HG03342 (cell line): ENCODE measurements around the gene CDKL5.

Source experiments
- ATAC-seq: cut with Tn5 transposase; IDR thresholded peaks from one replicate; pipeline ENCODE4 v1.9.1; 2021; ENCODE audit warnings: mild to moderate bottlenecking, moderate library complexity; ENCODE audit not compliant: unreplicated experiment

Gene CDKL5

GRCh38 chrX:18455384-18455783 lies 30.0 kb downstream of the CDKL5 start:
- ATAC-seq: no peak

- ATAC-seq: no peak
Observed at GRCh38 chrX:18457000-18457399, 31.6 kb downstream of the CDKL5 start.

DNA sequence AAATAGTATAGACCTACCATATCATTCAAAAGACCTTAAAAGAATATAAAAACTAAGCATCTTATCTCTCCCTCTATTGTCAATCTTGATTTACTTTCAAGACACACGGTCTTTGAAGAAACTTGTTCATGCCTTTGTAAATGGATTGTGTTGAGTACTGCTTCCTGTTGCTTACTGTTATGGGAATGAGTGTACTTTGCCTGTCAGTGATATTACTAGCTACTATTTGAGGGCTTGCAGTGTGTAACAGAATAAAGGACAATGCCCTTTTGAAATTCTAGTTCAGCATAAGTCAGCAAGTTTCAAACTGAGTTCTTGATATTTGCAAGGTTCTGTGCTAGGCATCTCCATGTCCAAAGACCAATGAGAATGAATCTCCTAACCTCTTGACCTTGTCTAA lies 36.0 kb downstream of the CDKL5 start:
- ATAC-seq: no peak

DNA sequence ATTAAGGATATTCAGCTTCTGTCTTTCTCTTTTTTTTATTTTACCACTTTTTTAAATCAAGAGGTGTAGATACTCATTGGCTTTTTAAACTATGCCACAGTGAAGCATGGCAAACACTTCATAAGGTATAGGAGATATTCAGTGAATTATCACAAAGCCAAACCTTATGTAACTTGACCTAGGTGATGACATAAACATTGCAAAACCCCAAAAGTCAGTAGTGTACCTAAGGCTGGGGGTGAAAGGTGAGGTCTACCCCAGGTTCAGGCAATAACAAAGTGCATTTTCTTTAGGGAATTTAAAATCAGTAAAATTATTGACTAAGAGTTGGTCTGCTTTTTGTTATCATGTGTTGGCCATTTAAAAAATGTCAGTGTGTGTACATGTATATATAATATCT lies 39.1 kb downstream of the CDKL5 start:
- ATAC-seq: no peak

DNA sequence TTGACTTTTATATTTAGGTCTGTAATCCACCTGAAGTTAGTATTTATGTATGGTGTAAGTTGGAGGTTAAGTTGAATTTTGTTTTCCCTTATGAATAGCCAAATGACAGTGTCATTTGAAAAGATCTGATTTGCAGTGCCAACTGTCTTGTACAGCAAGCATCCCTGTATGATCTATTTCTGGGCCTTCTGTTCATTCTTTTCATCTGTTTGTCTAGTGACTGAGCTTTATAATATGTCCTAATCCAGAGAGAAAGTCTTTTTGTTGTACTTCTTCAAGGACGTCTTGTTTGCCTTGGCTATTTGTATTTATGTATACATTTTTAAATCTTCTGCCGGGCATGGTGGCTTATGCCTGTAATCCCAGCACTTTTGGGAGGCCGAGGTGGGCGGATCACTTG lies 39.6 kb downstream of the CDKL5 start:
- no peak for ATAC-seq

GRCh38 chrX:18468599-18468998 lies 43.2 kb downstream of the CDKL5 start:
- ATAC-seq: no peak

- ATAC-seq: no peak
Observed at GRCh38 chrX:18471296-18471695, 45.9 kb downstream of the CDKL5 start.

DNA sequence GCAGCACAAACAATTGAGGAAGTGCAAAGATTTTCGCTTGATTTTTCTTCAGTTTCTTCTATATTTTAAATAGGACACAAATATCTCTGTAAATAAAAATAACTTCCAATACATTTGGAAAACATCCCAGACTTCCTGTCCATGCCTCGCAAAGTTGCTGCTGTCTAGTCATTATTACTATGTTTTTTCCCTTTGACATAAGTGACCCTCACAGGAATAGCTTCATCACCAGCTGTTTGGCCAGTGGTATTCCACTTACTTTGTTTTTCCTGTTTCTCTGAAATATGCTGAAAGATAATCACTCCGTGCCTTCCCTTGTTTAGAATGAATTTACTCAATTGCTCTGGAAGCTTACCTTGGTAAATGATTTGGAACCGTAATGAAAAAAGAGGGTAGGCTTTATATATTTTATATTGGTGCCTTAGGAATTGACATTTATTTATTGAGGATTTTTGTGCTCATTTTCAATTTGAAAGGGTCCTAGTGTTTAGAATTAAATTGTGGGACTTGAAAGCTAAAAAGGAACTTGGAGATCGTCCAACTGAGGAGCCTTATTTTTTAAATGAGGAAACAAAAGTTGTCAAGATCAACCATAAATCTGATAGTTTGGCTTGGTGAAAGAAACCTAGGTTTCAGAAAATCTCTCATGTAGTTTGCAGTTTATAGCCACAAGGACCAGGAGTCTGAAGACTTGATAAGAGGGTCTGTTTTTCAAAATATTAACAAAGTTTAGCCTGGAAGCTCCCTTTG lies 65.6 kb downstream of the CDKL5 start:
- no peak for ATAC-seq

GRCh38 chrX:18491587-18492340 lies 66.4 kb downstream of the CDKL5 start:
- no peak for ATAC-seq

DNA sequence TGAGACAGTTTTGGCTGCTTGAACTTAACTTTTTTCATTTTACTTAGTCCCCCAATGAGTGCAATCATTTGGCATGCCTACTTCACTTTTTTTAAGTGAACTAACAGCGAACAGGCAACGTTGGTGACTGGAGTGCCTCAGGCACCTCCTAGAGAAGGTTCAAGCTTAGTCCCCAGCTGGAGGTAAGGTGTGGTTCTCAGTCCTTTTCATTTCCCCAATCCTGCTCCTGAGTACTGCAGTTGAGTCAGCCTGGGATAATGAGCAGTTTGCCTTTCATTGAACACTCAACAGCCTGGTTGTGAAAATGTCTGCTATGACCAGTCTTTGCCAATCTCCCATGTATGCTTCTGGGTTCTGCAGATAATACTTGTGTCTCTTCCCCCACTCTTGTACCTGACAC lies 109.5 kb downstream of the CDKL5 start:
- ATAC-seq: no peak

DNA sequence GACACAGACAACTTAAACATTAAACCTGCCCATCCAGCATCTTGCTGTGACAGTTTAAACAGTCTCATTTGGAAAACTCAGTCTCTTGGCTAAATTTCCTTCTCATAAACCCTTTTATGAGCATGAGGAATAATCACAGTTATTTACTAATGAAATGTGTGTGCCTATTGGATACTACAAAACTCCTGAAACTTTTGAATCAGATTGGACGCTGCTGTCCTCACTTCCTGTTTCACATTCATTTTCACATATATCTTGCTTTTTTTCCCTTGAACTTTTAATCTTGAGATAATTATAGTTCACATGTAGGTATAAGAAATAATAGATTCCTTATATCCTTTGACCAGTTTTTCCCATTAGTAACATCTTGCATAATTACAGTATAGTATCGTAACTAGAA lies 111.7 kb downstream of the CDKL5 start:
- ATAC-seq: no peak

- ATAC-seq: no peak
Observed at GRCh38 chrX:18537524-18537923, 112.1 kb downstream of the CDKL5 start.

GRCh38 chrX:18542131-18542530 lies 116.7 kb downstream of the CDKL5 start:
- no peak for ATAC-seq

DNA sequence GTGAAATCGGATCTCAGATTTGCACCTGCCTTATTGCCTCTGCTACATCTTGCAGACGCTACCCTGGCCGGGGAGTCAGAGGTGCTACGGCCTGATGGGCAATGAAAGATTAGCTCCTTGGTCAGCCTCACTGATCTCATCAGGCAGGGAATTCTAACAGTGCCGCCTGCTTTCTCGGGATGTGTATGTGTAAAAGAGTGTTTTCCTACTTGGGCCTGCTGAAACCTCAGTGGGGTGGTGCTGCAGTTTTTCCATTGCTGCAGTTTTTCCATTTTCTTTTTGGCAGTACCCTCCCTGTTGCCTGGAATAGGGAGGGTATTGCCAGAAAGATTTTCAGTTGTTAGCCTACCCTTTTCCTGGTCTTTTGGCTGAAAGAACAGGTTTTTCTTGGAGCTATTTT lies 117.5 kb downstream of the CDKL5 start:
- ATAC-seq: no peak

- no peak for ATAC-seq
Observed at GRCh38 chrX:18543738-18544137, 118.3 kb downstream of the CDKL5 start.

- ATAC-seq: no peak
Observed at GRCh38 chrX:18545771-18546170, 120.4 kb downstream of the CDKL5 start.

DNA sequence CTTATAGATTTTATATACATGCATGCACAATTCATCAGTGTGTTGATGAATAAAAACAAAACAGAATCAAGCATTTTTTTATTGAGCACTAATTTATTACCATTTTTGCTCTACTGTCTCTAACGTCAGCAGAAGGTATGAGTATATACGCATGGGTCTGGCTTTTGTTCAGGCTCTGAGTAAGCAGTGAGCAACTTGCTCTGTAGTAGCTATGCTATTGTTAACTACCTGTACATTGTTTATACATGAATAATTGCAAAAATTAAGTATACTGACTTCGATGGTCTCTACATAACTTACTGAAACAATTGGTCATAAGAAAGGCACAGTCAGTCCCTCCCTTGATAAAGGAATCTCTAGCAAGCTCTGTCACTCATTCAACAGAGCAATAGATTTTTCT lies 123.6 kb downstream of the CDKL5 start:
- ATAC-seq: no peak

DNA sequence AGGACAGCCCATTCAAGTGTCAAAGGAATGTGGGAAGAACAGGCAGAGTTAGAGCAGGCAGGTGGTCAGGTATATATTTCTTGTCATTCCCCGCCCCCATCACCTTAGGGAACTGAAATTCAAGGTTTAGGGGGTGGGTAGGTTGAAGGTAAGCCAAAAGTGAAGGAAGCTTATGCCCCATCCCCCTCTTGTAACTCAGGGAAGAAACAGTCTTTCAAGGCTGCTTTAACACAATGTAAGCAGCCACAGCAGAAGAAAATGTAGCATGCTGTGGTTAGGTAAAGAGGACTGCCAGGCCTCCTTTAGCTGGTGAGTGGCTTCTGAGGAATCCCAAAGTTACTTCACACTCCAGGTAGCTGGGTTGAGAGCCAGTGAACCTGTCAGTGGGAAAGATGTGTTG lies 124.2 kb downstream of the CDKL5 start:
- ATAC-seq: no peak

GRCh38 chrX:18557879-18558278 lies 132.5 kb downstream of the CDKL5 start:
- no peak for ATAC-seq

DNA sequence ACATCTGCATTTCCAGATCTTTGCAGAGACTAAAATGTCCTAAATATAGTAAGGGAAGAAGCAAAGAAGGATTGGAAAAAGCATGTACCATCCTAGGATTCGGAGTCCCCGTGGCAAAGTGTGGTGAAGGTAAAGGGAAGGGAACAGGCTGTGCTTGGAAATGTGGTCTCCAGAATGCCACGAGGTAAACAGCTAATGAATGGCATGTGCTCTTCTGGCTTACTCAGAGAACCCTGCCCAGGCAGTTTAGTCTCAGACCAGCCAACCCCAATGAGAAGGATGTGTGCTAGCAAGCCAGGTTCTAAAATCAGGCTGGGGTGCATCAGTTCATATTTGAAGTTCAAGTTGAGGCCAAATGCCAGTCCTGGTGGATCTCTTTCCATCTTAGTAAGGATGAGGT lies 133.4 kb downstream of the CDKL5 start:
- no peak for ATAC-seq

DNA sequence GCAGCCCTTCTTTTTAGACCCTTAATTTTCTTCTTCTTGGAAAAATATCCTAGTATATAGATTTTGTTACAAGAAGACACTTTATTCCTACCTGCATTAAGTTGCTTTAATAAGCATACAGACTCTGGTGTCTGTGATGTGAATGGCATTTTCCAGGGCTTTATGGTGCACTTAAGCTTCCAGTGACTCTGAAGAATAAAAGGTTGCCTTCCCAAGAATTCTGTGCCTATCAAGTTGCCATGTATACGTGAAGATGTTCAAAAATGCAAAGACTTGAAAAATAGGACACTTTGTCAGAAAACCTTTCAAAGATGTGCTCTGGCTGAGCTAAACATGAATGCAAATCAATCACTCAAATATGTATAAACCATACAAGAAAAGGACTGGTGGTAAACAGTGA lies 135.6 kb downstream of the CDKL5 start:
- ATAC-seq: no peak

DNA sequence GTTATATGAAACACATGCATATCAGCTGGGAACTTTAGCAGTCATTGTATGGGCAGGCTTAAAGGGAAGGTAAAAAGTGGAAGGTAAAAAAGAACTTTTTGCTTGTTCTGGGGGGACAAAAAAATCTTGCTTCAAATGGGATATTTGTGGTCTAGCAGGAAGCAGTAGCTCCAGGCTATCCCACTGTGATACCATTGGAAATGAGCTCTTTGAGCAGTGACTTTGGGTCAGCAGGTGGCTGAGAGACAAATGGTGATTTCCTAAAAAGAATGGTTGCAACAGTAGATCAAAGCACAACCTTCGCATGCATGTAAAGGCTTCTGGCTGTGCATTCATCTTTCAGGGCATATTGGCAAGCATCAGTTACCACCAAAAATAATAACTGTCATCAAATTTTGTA lies 140.3 kb downstream of the CDKL5 start:
- no peak for ATAC-seq

DNA sequence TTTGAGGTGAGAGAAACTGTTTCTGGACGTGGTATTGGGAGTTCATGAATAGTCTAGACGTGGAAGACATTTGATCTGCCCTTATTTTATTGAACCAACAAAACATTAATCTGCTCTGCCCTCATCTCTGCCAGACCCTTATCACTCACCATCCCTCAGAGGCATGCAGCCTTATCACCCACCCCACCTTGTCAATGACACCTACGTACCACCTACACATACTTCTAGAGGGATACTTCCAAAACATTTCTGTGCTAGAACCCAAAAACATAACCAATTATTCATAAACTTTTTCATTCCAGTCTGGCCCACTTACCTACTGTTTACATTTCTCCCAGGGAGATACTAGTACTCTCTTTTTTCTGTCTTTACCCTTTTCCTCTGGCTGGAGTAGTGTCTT lies 141.3 kb downstream of the CDKL5 start:
- no peak for ATAC-seq
